Activated CD4-positive, alpha-beta T cell treated with anti-CD3 and anti-CD28 coated beads, Interleukin-2, amount 50 U/mL, for 24 hours (primary cell): ENCODE results near the gene DCLK3.

Experiments
- DNase-seq, 2 donors: peaks; one replicate each; pipeline ENCODE4 v3.0.0-alpha.2; 2020; ENCODE audit warnings: low read depth in 1 of 2, low spot score in 1 of 2

DCLK3 gene

DNA sequence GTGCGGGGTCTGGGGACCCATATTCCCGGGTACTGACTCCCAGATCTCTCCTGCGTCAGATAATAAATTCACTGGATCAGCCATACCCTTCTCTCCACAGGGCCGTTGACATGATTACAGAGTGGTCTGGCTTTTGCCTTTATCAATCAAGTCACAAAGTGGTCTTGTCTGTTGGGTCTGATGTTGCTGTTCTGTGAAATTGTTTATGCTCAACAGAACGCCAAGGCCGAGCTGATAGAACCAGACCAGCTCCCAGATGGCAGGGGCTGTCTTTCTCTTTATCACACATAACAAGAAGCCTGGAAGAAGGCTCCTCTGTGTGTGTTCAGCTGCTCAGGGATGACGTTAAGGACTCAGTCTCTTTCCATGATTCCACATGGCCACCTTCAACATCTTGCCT, 751 bp upstream of the DCLK3 start:
- DNase-seq: no peak

DNA sequence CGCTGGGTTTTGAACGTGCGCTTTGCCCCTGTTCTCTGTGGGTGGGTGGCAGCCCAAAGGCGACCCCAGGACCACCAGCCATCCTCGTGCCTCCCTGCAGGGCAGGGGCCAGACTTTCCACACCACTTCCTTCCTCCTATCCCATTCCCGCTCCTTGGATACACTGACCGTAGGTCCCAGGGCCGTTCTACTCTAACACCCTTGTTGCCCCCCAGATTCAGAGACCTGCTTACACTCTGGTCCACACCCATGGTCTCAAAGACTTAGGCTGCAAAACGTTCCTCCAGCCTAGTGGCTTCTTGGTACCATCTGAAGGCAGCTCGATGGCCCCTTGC, 318 bp upstream of the DCLK3 start:
- DNase-seq: no peak

DNA sequence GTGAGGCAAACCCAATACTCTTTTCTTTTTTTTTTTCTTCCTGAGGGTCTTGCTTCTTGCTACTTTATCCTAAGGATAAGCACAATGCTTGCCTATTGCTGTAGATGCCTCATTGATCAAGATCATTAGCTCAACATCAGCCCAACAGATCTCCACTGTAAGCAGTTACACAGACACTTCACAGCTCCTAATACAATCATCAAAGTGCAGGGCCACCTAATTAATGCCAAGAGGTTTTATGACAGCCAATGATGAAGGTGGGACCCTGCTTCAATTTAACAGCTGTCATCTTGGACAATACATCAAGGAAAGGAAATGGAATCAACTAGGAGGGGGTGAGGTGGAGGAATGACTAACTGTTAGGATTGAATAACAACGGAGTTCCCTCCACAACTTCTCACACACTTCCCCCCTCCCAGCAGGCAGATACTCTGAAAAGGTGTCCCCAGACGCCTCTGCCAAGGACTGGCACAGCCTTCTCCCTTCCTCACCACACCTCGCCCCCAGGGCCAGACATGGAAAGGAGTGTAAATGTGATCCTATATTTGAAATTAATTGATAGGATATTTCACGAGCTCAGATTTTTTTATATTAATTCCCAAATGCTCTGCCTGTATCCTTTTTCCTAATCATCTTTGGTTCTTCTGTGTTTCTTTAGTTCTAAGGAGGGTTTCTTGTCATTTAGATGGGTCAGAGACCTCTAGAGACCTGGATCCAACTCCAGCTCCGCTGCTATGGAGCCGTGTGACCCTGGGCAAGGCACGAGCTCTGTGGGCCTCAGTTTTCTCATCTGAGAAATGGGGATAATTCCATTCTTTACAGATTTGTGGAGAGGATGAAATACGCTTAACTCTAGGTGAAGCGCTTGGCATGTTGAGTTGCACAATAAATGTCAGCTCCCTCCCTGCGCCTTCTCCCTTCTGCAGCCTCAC, 1.2 kb downstream of the DCLK3 start:
- DNase-seq: no peak

DNA sequence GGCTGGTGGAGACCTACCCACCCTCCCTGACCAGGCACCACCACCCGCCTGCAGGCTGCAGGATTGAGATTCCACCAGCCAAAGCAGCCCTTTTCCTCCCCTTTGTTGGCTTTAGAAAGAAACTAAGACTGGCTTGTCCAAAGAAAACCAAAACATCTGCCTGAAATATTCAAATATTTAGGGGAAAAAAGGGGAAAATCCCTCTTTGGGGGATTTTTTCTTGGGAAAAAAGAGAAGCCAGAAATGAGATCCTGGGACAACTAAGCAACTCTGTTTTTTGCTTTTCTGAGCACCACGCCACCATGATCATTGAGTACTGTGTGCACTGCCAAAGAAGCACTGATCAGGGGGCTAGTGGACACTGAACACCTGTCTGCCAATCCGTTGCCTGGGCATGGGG, 2.6 kb downstream of the DCLK3 start:
- DNase-seq: no peak

DNA sequence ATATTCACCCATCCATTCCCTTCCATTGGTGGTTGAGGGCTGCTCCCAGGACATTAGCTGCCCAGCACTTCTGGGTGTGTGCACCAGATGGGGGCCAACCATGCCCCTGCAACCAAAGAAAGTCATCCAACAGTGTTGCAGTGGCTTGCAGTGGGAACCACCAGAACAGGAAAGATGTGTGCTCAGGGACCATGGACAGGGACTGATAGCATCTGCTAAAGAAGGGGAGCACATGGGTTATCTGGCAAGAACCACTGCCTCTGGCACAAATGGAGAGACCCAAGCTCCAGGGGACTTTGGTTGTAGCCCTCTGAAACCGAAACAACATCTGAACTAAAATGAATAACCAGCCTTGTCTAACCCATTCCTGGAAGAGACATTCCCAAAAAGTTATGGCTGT, 8.1 kb downstream of the DCLK3 start:
- DNase-seq: no peak

DNA sequence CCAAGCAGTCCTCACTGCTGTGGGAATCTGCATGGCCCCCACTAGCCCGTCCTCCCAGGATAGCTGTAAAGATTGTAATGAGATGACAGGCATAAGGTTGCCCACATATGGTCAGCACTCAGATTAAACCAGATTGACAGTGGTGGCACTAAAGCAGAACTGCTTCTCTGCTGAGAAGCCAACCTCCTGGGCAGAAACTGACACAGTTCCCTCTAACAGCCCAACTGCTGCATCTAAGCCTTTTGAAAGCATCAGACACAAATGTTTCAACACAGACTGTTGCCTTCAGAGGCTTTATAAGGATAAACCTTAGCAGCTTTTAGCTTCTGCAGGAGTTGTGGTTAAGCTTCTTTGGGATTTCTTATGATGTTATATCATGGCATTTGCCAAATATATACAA, 13.0 kb downstream of the DCLK3 start:
- no peak for DNase-seq

DNA sequence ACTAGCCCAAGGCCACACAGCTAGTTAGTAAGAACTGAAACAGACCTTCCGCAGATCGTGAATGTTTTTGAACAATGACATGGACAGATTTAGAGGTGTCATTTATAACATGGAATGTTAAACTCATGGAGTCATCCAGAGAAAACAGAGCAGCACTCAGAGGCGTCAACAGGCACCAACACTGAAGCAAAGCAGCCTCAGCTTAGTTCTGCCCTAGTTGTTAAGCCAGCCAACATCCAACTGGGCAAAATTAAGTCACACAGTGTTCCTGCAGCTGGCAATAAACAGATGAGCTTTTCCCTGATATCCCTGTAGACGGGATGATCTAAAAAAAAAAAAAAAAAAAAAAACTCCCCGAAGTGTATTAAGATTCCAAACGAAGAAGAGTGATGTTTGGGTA, 13.6 kb downstream of the DCLK3 start:
- DNase-seq: no peak

DNA sequence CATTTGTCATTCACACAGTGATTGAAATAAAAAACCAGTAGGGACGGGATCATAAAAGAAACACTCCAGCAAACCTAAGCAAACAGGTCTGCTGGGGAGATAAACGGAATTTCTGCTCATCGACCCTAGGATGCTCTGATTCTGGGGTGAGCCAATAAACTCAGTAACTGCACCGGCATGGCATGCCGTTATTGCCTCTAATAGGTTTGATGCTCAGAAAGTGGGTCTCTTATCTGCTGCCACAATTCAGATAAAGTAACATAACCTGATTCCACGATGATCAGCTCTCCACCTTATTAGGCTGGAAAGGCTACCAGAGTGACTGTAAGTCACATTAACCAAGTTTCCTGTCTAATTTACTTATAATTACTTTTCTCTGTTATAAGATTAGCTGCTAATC, 19.6 kb downstream of the DCLK3 start:
- DNase-seq: no peak

DNA sequence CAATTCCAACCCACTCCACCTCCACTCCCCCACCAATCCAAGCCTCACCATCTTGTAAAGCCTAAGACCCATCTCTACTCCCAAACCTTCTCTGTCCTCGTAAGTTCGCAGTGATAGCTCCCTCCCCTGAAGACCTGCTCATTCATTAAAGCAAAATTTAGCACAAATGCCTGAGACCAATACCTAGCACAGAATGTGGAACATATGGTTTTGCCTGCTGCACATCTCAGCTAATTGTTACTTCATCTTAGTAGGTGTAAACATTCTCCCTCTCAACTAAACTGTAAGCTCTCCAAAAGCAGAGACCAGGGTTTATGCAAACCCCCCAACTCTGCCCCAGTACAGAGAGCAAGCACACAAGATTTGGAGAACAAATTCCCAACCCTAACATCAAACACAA, 20.5 kb downstream of the DCLK3 start:
- no peak for DNase-seq

DNA sequence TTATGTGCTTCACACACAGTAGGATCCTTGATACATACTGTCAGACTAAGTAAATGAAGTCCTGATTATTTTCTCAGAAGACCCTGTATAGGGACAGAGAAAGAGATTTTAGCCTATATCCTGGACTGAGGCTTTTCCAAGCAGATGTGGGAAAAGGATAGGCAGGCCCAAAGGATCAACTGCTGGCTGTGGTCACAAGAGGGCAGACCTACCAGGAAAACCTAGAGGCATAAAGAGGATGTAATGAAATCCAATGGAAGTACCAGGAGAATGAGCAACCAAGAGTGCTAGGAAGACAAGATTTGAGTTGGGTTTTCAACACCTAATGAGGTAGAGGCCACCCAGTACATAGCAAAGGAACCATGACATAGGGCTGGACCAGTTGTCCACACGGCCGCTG, 23.1 kb downstream of the DCLK3 start:
- no peak for DNase-seq

DNA sequence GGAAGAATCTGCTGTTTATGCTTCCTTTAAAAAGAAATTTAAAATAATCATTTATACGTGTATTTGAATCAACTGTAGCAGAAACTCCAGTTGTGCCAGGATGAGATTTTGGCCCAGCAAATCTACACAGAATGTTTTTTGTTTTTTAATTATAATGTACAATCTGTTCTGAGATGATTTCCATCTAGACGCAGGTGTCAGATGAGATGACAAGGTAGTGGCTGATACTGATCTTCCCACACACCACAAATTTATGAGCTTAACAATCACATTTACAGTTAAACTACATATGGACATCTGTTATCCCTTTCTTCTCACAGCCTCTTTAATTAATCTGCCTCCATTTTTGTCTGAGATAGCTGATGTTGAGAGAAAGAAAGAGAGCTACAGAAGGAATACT, 23.6 kb downstream of the DCLK3 start:
- no peak for DNase-seq

DNA sequence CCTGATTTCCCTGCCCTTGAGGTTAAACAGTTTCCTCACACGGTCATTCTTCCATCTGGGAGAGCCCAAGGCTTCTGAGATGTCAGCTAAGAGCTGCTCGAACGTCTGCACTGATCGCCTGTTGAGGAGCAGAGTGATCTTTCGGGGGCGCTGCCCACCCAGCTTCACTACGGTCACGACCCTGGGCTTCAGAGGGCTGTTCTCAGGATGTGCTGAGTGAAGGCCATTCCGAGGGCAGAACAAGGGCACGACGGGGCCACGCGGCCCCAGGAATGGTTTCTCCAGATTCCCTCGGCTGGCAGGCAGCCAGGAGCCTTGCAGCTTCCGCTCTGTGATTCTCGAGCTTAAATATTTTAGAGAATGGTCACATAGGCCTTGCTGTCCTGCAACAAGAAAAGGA, 25.7 kb downstream of the DCLK3 start:
- no peak for DNase-seq

DNA sequence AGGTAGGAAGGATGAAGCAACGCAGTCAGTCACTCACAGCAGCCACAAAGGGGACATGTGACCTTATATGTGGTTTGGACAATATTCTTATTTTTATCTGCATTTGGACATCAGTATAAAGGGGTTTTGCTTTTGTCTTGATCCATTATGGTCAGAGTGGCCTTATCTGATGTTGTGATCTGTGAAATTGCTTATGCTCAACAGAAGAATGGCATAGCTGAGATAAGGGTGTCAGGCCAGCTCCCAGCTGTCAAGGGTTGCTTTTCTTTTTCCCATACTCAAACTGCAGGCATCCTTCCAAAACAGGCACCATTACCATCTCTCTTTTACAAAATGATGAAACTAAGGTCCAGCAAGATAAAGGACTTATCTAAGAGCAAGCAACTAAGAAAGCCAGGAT, 28.1 kb downstream of the DCLK3 start:
- no peak for DNase-seq

DNA sequence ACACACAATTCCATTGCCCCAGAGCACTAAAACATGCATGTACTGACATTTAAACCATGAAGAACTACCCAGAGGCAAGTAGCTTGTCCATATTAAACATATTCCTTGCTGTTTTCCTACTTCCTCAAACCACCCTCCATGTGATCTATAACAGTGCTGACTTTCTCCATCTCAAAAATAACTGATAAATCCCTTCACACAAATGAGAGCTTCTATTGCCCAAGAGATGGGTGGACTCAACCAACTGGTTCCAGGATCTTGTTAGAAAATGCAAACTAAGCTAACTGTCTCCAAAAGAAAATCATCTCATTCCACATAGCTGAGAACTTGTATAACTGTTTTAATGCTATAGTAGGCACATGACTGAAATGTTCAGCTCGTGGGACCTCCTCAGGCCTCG, 29.6 kb downstream of the DCLK3 start:
- no peak for DNase-seq

DNA sequence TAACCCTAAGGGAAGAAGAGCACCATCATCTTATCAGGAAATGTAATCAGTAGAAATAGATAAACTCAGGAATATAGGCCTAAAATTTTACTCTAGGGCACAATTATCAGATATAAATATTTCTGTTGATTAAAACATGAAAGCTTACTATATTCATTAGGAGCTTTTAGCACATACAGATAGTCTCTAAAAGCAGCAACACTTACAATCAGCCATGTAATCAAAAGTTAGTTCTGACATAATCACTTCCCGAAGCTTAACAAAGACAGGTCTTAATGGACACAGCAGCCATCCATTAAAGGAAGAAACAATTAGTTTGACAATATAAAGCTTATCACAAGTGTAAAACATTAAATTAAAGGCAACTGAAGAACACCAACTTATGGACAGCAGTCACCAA, 30.6 kb downstream of the DCLK3 start:
- DNase-seq: no peak

DNA sequence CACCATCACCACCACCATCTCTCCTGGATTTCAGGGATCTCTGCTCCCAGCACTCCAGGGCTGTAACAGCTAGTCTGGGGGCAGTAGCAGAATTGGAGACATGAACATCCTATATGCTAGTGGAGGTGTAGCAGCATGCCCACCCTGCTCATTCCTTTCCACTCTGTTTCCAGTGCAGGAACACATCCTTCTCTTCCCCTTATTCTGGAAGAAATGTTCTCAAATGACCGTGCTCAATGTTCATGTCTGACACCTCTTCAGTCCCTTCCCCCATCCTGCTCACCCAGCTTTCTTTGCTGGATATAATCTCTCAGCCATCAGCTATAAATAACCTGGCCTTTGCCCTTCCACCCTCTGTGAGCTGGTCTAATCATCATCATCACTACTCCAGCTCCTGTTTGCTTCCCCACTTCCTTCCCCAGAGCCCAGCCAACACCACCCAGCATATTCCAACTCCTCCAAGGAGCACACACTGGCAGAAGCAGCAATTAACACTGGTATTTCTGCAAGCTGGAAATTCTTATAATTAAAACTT, 31.1 kb downstream of the DCLK3 start:
- DNase-seq: no peak

DNA sequence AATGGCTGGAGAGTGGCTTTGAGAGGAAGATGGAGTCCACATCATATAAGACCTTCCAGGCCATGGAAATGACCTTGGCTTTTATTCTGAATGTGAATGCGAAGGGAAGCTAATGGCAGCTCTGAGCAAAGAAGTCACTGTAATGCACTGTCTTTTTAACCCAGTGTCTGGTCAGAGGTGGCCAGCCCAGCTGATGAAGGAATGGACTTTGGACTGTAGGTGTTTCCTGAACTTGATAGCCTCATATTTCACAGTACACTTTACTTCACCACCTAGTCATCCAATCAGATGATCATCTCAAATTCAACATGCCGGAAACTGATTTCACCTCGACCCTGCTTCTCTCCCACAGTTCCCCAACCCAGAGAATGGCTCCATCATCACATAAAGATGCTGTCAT, 33.4 kb downstream of the DCLK3 start:
- no peak for DNase-seq

DNA sequence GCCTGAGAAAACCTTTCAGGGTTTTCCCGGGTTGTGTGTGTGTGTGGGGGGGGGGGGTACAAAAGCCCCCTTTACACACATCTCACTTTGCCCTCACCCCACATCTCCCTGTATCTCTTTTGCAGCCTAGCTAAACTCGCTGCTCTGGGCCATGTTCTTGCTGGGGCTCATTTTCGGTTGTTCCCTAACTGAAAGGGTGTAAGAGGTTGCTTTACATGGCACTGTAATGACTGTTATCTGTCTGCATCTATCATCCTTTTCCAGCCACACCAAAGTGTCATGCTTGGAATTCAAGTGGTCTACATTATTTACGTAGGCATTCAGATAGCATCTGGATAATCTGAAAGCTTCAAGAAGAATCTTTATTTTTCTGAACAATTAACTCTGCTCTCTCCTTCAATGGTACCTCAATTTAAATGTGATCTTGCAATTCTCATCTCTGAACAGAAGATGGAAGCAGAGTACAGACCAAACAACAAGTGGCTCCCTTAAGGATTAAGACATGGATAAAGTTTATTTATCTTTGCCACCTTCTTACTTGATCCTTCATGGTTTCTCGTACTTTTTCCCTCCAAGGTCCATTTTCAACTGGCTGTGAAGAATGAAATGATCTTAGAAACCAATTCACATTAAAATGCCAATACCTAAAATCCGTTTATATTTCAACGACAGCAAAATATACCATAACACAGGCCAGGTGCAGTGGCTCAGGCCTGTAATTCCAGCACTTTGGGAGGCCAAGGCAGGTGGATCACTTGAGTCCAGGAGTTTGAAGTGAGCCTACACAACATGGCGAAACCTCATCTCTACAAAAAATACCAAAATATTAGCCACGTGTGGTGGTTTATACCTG, 34.9 kb downstream of the DCLK3 start:
- DNase-seq: no peak

DNA sequence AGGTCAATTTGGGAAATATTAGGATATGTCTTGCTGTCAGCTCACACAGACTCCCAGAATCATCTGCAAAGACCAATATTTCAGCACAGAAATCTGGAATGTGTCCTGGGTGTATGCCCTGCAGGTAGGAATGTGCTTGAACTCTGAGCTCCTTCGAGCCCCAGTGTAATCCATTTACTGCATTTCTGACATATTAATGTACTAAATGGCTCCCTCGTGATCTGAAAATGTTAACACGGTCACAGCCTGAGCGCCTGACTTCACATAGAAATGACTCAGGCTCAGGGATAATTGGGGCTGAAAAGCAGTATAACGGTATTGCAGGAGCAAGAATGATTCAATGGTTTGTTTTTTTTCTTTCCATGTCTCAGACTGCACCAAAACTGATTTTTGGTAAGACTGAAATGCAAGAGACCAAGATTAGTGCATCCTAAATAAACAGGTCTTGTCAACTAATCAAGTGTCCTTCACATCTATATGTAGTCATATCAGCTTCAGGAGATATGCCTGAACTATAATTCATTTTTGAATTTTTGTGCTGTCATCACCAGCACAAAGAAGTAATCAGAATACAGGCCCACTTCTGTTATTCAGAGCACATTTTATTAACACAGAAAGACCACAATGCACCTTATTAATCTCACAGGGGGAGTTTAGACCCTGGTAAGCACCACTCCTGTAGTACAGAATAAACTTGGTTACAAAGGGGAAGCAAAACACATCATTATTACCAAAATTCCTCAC, 49.8 kb downstream of the DCLK3 start:
- DNase-seq: no peak

DNA sequence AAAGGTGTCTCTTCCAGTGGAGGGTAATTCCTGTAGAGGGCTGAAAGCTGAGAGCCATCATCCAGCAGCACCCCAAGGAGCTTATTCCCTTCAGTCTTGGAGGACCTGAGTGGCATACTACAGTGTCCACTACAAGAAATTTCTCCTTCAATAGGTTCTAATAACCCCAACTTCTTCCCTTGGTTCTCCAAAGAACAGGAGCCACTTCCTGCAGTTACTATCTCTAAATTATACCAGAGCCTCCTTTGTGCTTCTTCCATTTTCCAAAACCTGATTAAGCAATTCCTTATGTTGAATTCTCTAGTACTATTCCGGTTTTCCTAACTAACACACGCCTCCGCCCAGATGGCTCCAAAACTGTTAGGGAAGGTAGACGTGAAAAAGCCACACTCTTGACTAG, 50.4 kb downstream of the DCLK3 start:
- no peak for DNase-seq

DNA sequence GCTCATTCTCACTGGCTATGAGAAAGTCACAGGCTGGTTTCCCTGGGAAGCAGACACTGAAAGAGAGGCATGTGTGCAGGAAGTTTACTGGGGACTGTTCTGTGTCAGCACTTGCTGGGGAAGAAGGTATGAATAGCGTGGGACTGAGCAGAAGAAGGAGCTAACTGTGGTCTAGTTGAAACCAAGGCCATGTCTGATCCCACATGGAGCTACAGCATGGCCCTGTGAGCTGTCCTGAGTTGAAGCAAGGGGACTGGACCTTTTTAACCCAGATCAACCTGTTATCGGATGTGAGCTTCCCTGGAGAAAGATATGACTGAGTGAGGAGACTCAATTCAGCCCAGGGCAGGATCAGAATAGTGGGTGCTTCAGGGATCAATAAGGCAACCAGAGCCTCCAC, 53.7 kb downstream of the DCLK3 start:
- no peak for DNase-seq
